Duodenal mucosa (tissue), 2 donors: ENCODE data around the gene SETBP1.

ENCODE experiments used
- H3K27ac ChIP-seq: one replicate; pipeline ENCODE4 v1.7.0; 2013; ENCODE audit warnings: low read depth, low read length
- H3K27me3 ChIP-seq, 2 donors: one replicate each; pipeline ENCODE4 v1.7.0; 2013; ENCODE audit warnings: low read length in 2 of 2, control low read depth in 1 of 2; ENCODE audit not compliant: insufficient read depth in 2 of 2, control insufficient read depth in 1 of 2
- H3K36me3 ChIP-seq, 2 donors: one replicate each; pipeline ENCODE4 v1.7.0; 2013; ENCODE audit warnings: low read length in 2 of 2, control low read depth in 1 of 2; ENCODE audit not compliant: insufficient read depth in 2 of 2, control insufficient read depth in 1 of 2
- H3K4me1 ChIP-seq, 2 donors: one replicate each; pipeline ENCODE4 v1.7.0; 2013; ENCODE audit warnings: low read length in 2 of 2, control low read depth in 1 of 2; ENCODE audit not compliant: insufficient read depth in 2 of 2, control insufficient read depth in 1 of 2
- H3K4me3 ChIP-seq, 2 donors: one replicate each; pipeline ENCODE4 v1.7.0; 2013; ENCODE audit warnings: low read length in 2 of 2, low read depth in 1 of 2
- H3K9ac ChIP-seq, 2 donors: one replicate each; pipeline ENCODE4 v1.7.0; 2013; ENCODE audit warnings: low read length in 2 of 2, low read depth in 1 of 2
- H3K9me3 ChIP-seq, 2 donors: one replicate each; pipeline ENCODE4 v1.7.0; 2013; ENCODE audit warnings: low read length in 2 of 2, control low read depth in 1 of 2; ENCODE audit not compliant: control insufficient read depth in 1 of 2

The SETBP1 gene

GRCh38 chr18:44748582-44748981, 67.9 kb downstream of the SETBP1 start:
- H3K27me3 ChIP-seq = no peaks in the 10 kb centered on the region
- no peak overlapping the region for H3K4me3 ChIP-seq
- H3K4me1 ChIP-seq = no peaks in the 10 kb centered on the region
- H3K36me3 ChIP-seq = no peaks in the 10 kb centered on the region
- H3K9ac ChIP-seq = no peak overlapping the region
- H3K27ac ChIP-seq = no peak overlapping the region
- no peaks in the 10 kb centered on the region for H3K9me3 ChIP-seq

- Histone ChIP-seq H3K9ac (no peak overlapping the region), H3K4me3 (no peak overlapping the region), H3K4me1 (no peaks in the 10 kb centered on the region), H3K27ac (no peak overlapping the region), H3K36me3 (no peaks in the 10 kb centered on the region), H3K27me3 (no peaks in the 10 kb centered on the region), H3K9me3 (no peaks in the 10 kb centered on the region)
Measured at GRCh38 chr18:44750774-44751173, 70.1 kb downstream of the SETBP1 start.

- Histone ChIP-seq H3K9me3 (no peaks in the 10 kb centered on the region), H3K4me3 (no peak overlapping the region), H3K27me3 (no peaks in the 10 kb centered on the region), H3K4me1 (peaks cover under 1 to 5% of the 10 kb centered on the region in 2 donors), H3K27ac (no peak overlapping the region), H3K36me3 (no peaks in the 10 kb centered on the region), H3K9ac (no peak overlapping the region)
Measured at GRCh38 chr18:44754567-44754966, 73.9 kb downstream of the SETBP1 start.

- Histone ChIP-seq H3K27me3 (no peaks in the 10 kb centered on the region), H3K4me3 (no peak overlapping the region), H3K4me1 (peaks cover 5 to 11% of the 10 kb centered on the region in 2 donors), H3K36me3 (no peaks in the 10 kb centered on the region), H3K9me3 (no peaks in the 10 kb centered on the region), H3K9ac (no peak overlapping the region), H3K27ac (no peak overlapping the region)
Measured at GRCh38 chr18:44758861-44759631, 78.4 kb downstream of the SETBP1 start.

- peaks cover 5 to 11% of the 10 kb centered on the region in 2 donors for H3K4me1 ChIP-seq
- no peaks in the 10 kb centered on the region for H3K27me3 ChIP-seq
- H3K9me3 ChIP-seq = no peaks in the 10 kb centered on the region
- no peaks in the 10 kb centered on the region for H3K36me3 ChIP-seq
- H3K4me3 ChIP-seq = no peak overlapping the region
- no peak overlapping the region for H3K27ac ChIP-seq
- H3K9ac ChIP-seq = no peak overlapping the region
Measured at GRCh38 chr18:44759925-44760342, 79.2 kb downstream of the SETBP1 start.

- Histone ChIP-seq H3K9ac (no peak overlapping the region), H3K4me1 (peaks cover 5 to 11% of the 10 kb centered on the region in 2 donors), H3K36me3 (no peaks in the 10 kb centered on the region), H3K9me3 (no peaks in the 10 kb centered on the region), H3K4me3 (no peak overlapping the region), H3K27me3 (no peaks in the 10 kb centered on the region), H3K27ac (no peak overlapping the region)
Measured at GRCh38 chr18:44761812-44762211, 81.1 kb downstream of the SETBP1 start.

- Histone ChIP-seq H3K4me1 (peaks cover 5 to 11% of the 10 kb centered on the region in 2 donors), H3K4me3 (no peak overlapping the region), H3K27ac (no peak overlapping the region)
Measured at GRCh38 chr18:44763327-44763726, 82.6 kb downstream of the SETBP1 start.

GRCh38 chr18:44764863-44765262, 84.2 kb downstream of the SETBP1 start:
- no peak overlapping the region for H3K27ac ChIP-seq
- H3K27me3 ChIP-seq = no peaks in the 10 kb centered on the region
- H3K4me3 ChIP-seq = no peak overlapping the region
- peaks cover 0 to 7% of the 10 kb centered on the region in 2 donors for H3K4me1 ChIP-seq
- H3K9me3 ChIP-seq = no peaks in the 10 kb centered on the region
- no peak overlapping the region for H3K9ac ChIP-seq
- no peaks in the 10 kb centered on the region for H3K36me3 ChIP-seq

More at GRCh38 chr18:44763327-44763726, 82.6 kb downstream of the SETBP1 start:
- no peaks in the 10 kb centered on the region for H3K27me3 ChIP-seq
- no peak overlapping the region for H3K9ac ChIP-seq
- H3K9me3 ChIP-seq = no peaks in the 10 kb centered on the region
- H3K36me3 ChIP-seq = no peaks in the 10 kb centered on the region

- H3K27me3 ChIP-seq = no peaks in the 10 kb centered on the region
- H3K36me3 ChIP-seq = no peaks in the 10 kb centered on the region
- H3K4me1 ChIP-seq = peaks cover 0 to under 1% of the 10 kb centered on the region in 2 donors
- H3K4me3 ChIP-seq = no peak overlapping the region
- H3K9me3 ChIP-seq = no peaks in the 10 kb centered on the region
- no peak overlapping the region for H3K27ac ChIP-seq
- no peak overlapping the region for H3K9ac ChIP-seq
Measured at GRCh38 chr18:44765456-44765855, 84.8 kb downstream of the SETBP1 start.

GRCh38 chr18:44766450-44766849, 85.8 kb downstream of the SETBP1 start:
- H3K27me3 ChIP-seq = no peaks in the 10 kb centered on the region
- H3K4me3 ChIP-seq = no peak overlapping the region
- no peak overlapping the region for H3K9ac ChIP-seq
- H3K9me3 ChIP-seq = no peaks in the 10 kb centered on the region
- H3K36me3 ChIP-seq = no peaks in the 10 kb centered on the region
- H3K27ac ChIP-seq = no peak overlapping the region
- peaks cover 6 to 7% of the 10 kb centered on the region in 2 donors for H3K4me1 ChIP-seq
